Measurements from ENCODE around the gene HEATR5B. TPM values are rescaled to one million over a fixed set of nuclear protein-coding genes. Genes with fewer than 3 reads are reported as not detected.

The HEATR5B gene
- total and polyA plus RNA-seq, 9 of the 15 experiments (the other 6 are each of a cell fraction or from before 2014, with no cell fraction given): 4.2 to 21.7 (median 12.2) TPM

DNA sequence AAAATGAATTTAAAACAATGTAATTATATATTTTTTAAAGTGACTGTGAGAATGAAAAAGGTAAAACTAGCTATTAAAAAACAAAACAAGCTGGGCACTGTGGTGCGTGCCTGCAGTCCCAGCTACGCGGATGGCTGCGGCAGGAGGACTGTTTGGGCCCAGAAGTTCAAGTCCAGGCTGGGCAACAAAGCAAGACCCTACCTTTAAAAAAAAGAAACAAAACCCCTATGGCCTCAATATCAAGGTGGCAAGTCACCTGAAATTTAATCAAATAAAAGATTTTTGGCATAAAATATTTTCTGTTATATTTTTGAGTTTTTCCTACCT, 70.9 kb downstream of the HEATR5B start:
- no peaks in the 10 kb centered on the region for H3K9me3 ChIP-seq (replicated peaks; ENCODE audit: control insufficient read depth, insufficient read depth, low read depth, low read length)
- intact Hi-C loops (cut with micrococcal nuclease) (no loop called here), in situ Hi-C loops (cut with MboI) (no loop called here)
- H2AFZ ChIP-seq (ENCODE audit: low read depth, low read length): no peak overlapping the region
- BruUV-seq (replicated peaks): no TSS peak
- ATAC-seq (no peak), DNase-seq (ENCODE audit: extremely low read depth in 1 of 4, low spot score in 3 of 4) (no peak), FAIRE-seq (no peak)
- WGBS (ENCODE audit: insufficient coverage, low coverage, missing lambda C conversion rate): 96% methylated on average over 4 of the region's 4 CpGs
- ChIA-PET CTCF (ENCODE audit: low intra/inter-chr PET ratio) (no interaction called here), POLR2A (interaction anchor here (0.5 to 1.5 kb wide), 3 partner anchors 10 to 192 kb away, joined by 3 to 4 read pairs (median 3); no protein-coding TSS in a partner anchor)
- H3K9ac ChIP-seq (ENCODE audit: insufficient read depth in 1 of 2, low read depth in 2 of 2, low read length in 2 of 2): no peak overlapping the region
- no peak overlapping the region for H3K4me2 ChIP-seq (ENCODE audit: insufficient read depth, low read length)
- H4K20me1 ChIP-seq (replicated peaks; ENCODE audit: control insufficient read depth, insufficient read depth, low read length): no peaks in the 10 kb centered on the region
- no peaks in the 10 kb centered on the region for H3K27me3 ChIP-seq (ENCODE audit: control insufficient read depth in 2 of 2, insufficient read depth in 2 of 2, low read length in 2 of 2)
- H3K4me3 ChIP-seq: no peak overlapping the region
- no peak for TF ChIP-seq STAT5B (CRISPR knock-in tag; IDR thresholded peaks at IDR 0.05)
- TF ChIP-seq, protein P1, sequence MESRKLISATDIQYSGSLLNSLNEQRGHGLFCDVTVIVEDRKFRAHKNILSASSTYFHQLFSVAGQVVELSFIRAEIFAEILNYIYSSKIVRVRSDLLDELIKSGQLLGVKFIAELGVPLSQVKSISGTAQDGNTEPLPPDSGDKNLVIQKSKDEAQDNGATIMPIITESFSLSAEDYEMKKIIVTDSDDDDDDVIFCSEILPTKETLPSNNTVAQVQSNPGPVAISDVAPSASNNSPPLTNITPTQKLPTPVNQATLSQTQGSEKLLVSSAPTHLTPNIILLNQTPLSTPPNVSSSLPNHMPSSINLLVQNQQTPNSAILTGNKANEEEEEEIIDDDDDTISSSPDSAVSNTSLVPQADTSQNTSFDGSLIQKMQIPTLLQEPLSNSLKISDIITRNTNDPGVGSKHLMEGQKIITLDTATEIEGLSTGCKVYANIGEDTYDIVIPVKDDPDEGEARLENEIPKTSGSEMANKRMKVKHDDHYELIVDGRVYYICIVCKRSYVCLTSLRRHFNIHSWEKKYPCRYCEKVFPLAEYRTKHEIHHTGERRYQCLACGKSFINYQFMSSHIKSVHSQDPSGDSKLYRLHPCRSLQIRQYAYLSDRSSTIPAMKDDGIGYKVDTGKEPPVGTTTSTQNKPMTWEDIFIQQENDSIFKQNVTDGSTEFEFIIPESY (CRISPR knock-in tag; IDR thresholded peaks at IDR 0.05): peak; percentile 77; the same call in 1 of the 2 replicates
- no peaks in the 10 kb centered on the region for H3K4me1 ChIP-seq (replicated peaks in 1 of 2; ENCODE audit: control insufficient read depth in 2 of 2, insufficient read depth in 2 of 2, low read length in 2 of 2)
- no peaks in the 10 kb centered on the region for H3K9me1 ChIP-seq (ENCODE audit: control insufficient read depth, insufficient read depth, low read length)
- H3K79me2 ChIP-seq (ENCODE audit: control insufficient read depth, insufficient read depth, low read length): no peaks in the 10 kb centered on the region
- H3K27ac ChIP-seq (ENCODE audit: extremely low read depth, low read depth, low read length): no peak overlapping the region
- H3K36me3 ChIP-seq (ENCODE audit: control insufficient read depth, insufficient read depth, low read length): peaks cover 28% of the 10 kb centered on the region; the same call in 2 of the 3 replicates

- ATAC-seq: no peak
- BruUV-seq (replicated peaks): no TSS peak
- 67% methylated on average over 5 of the region's 5 CpGs for WGBS (ENCODE audit: insufficient coverage, low coverage, missing lambda C conversion rate)
- in situ Hi-C loops (cut with MboI) (no loop called here), intact Hi-C loops (cut with micrococcal nuclease) (no loop called here)
- H3K4me3 ChIP-seq: no peak overlapping the region
- H4K20me1 ChIP-seq (replicated peaks; ENCODE audit: control insufficient read depth, insufficient read depth, low read length): no peaks in the 10 kb centered on the region
- peaks cover 29% of the 10 kb centered on the region; the same call in 2 of the 3 replicates for H3K36me3 ChIP-seq (ENCODE audit: control insufficient read depth, insufficient read depth, low read length)
- H2AFZ ChIP-seq (ENCODE audit: low read depth, low read length): no peak overlapping the region
- no peak overlapping the region for H3K4me2 ChIP-seq (ENCODE audit: insufficient read depth, low read length)
- no peak overlapping the region for H3K9ac ChIP-seq (ENCODE audit: insufficient read depth in 1 of 2, low read depth in 2 of 2, low read length in 2 of 2)
- POLR2A ChIA-PET: no interaction called here
- H3K79me2 ChIP-seq (ENCODE audit: control insufficient read depth, insufficient read depth, low read length): no peaks in the 10 kb centered on the region
- no peaks in the 10 kb centered on the region for H3K27me3 ChIP-seq (ENCODE audit: control insufficient read depth in 2 of 2, insufficient read depth in 2 of 2, low read length in 2 of 2)
- DNase-seq (ENCODE audit: extremely low read depth in 1 of 4, low spot score in 3 of 4): no peak
- FAIRE-seq: no peak
- no peak overlapping the region for H3K27ac ChIP-seq (ENCODE audit: extremely low read depth, low read depth, low read length)
- no peaks in the 10 kb centered on the region for H3K4me1 ChIP-seq (replicated peaks in 1 of 2; ENCODE audit: control insufficient read depth in 2 of 2, insufficient read depth in 2 of 2, low read length in 2 of 2)
- CTCF ChIA-PET (ENCODE audit: low intra/inter-chr PET ratio): no interaction called here
- H3K9me3 ChIP-seq (replicated peaks; ENCODE audit: control insufficient read depth, insufficient read depth, low read depth, low read length): no peaks in the 10 kb centered on the region
- H3K9me1 ChIP-seq (ENCODE audit: control insufficient read depth, insufficient read depth, low read length): no peaks in the 10 kb centered on the region
- TF ChIP-seq ZNF507 (tag; conservative IDR thresholded peaks at IDR 0.05) (no peak), ZNF408 (CRISPR knock-in tag; IDR thresholded peaks at IDR 0.05; ENCODE audit: low read depth) (no peak), KLF1 (tag; IDR thresholded peaks at IDR 0.05) (no peak), SOX6 (IDR thresholded peaks at IDR 0.05) (no peak), CBX1 (IDR thresholded peaks at IDR 0.05; ENCODE audit: low read depth) (no peak), ZFP30 (CRISPR knock-in tag; IDR thresholded peaks at IDR 0.05; ENCODE audit: borderline replicate concordance) (no peak), CEBPZ (IDR thresholded peaks at IDR 0.05; ENCODE audit: borderline replicate concordance, low read depth, low read length) (no peak), SRSF9 (IDR thresholded peaks at IDR 0.05; ENCODE audit: borderline replicate concordance, low read depth, low read length) (no peak), HNRNPUL1 (IDR thresholded peaks at IDR 0.05; ENCODE audit: low read length) (no peak), MAFG (tag; conservative IDR thresholded peaks at IDR 0.05) (no peak), TGIF2 (CRISPR knock-in tag; IDR thresholded peaks at IDR 0.05) (no peak)
These were observed 73.0 kb downstream of the HEATR5B start for GRCh38 chr2:37011130-37011529.
